Fibroblast of lung (primary cell): Measurements from ENCODE around the gene ATP6V1G2. TPM values are rescaled to one million over a fixed set of nuclear protein-coding genes. Genes with fewer than 3 reads are reported as not detected.

Experiments
- DNase-seq, 2 donors: peaks; one replicate each; pipeline versions ENCODE4 v3.0.0 to v3.0.0-alpha.2; 2010; ENCODE audit warnings: low read depth in 2 of 2
- H2AFZ ChIP-seq: 2 replicates; pipeline ENCODE4 v1.5.1; 2012; ENCODE audit warnings: low read length, control low read depth, inconsistent platforms
- H3K27ac ChIP-seq: 2 replicates; pipeline ENCODE4 v1.5.1; 2011; ENCODE audit warnings: low read length, control low read depth; ENCODE audit not compliant: insufficient read depth
- H3K27me3 ChIP-seq: 2 replicates; pipeline ENCODE4 v1.5.1; 2011; ENCODE audit warnings: mild to moderate bottlenecking, low read length; ENCODE audit not compliant: control insufficient read depth, insufficient read depth
- H3K36me3 ChIP-seq: 2 replicates; pipeline ENCODE4 v1.5.1; 2011; ENCODE audit warnings: low read length; ENCODE audit not compliant: control insufficient read depth, insufficient read depth
- H3K4me1 ChIP-seq: 2 replicates; pipeline ENCODE4 v1.5.1; 2011; ENCODE audit warnings: low read length; ENCODE audit not compliant: control insufficient read depth, insufficient read depth; ENCODE audit errors: extremely low read depth
- H3K4me2 ChIP-seq: 2 replicates; pipeline ENCODE4 v1.5.1; 2011; ENCODE audit warnings: low read length, control low read depth; ENCODE audit not compliant: insufficient read depth; ENCODE audit errors: extremely low read depth
- H3K4me3 ChIP-seq, 4 experiments: fragments of 200-600 bp in 1 of 4; sonication (generic) in 1 of 4; replicated peaks in 1 of 4; 2 replicates each; pipeline ENCODE4 v1.5.1; 2011 to 2016; ENCODE audit warnings: low read length in 4 of 4, low read depth in 3 of 4, mild to moderate bottlenecking in 3 of 4, control low read depth in 2 of 4, inconsistent platforms in 1 of 4, mixed read lengths in 1 of 4; ENCODE audit not compliant: insufficient read depth in 1 of 4; ENCODE audit errors: control extremely low read depth in 1 of 4
- H3K79me2 ChIP-seq: 2 replicates; pipeline ENCODE4 v1.5.1; 2012; ENCODE audit warnings: mild to moderate bottlenecking, low read length, inconsistent platforms; ENCODE audit not compliant: control insufficient read depth, insufficient read depth
- H3K9ac ChIP-seq: 2 replicates; pipeline ENCODE4 v1.5.1; 2011; ENCODE audit warnings: mild to moderate bottlenecking, low read length, control low read depth; ENCODE audit not compliant: insufficient read depth
- H3K9me3 ChIP-seq: 2 replicates; pipeline ENCODE4 v1.5.1; 2012; ENCODE audit warnings: low read depth, low read length; ENCODE audit not compliant: control insufficient read depth, insufficient read depth
- H4K20me1 ChIP-seq: 2 replicates; pipeline ENCODE4 v1.5.1; 2011; ENCODE audit warnings: low read length; ENCODE audit not compliant: control insufficient read depth, insufficient read depth; ENCODE audit errors: extremely low read depth
- CTCF ChIP-seq, 2 donors: IDR thresholded peaks in 1 of 2; conservative IDR thresholded peaks in 1 of 2; 1 replicate in 1 of 2; 2 replicates in 1 of 2; pipeline ENCODE4 v1.5.1; 2011 to 2012; ENCODE audit warnings: low read length in 2 of 2, control low read depth in 1 of 2, inconsistent platforms in 1 of 2, low read depth in 1 of 2, mild to moderate bottlenecking in 1 of 2
- EZH2 ChIP-seq: IDR thresholded peaks from 2 replicates; pipeline ENCODE4 v1.5.1; 2012; ENCODE audit warnings: low read length, control low read depth, mild to moderate bottlenecking; ENCODE audit errors: missing control alignments
- polyA plus RNA-seq, 2 donors: library from polyadenylated mRNA; depleted of rRNA in 1 of 2; stranded (reverse) in 1 of 2; unstranded in 1 of 2; fragments of >200 nt; gene quantifications; 2 replicates each; pipeline ENCODE4 v1.2.1, GENCODE V29; 2011 to 2012; ENCODE audit warnings: missing spikeins in 1 of 2
- total RNA-seq: library from RNA; depleted of rRNA; stranded (reverse); fragments of >200 nt; gene quantifications from 2 replicates; pipeline ENCODE4 v1.2.1, GENCODE V29; 2014

The ATP6V1G2 gene
- total and polyA plus RNA-seq, 2 donors (not counting 1 experiment from before 2014, with no cell fraction given): 11.2 to 16.0 TPM

- no peak overlapping the region for H2AFZ ChIP-seq
- H3K4me1 ChIP-seq: no peaks in the 10 kb centered on the region
- no peak for TF ChIP-seq CTCF (conservative IDR thresholded peaks at IDR 0.05 in 1 of 2, IDR thresholded peaks at IDR 0.05 in 1 of 2; ENCODE audit: low read depth in 1 of 2, low read length in 2 of 2)
- no peak overlapping the region for H3K9ac ChIP-seq
- DNase-seq: no peak
- H3K79me2 ChIP-seq: no peaks in the 10 kb centered on the region
- no peaks in the 10 kb centered on the region for H3K9me3 ChIP-seq
- no peak overlapping the region for H3K4me2 ChIP-seq
- H3K27me3 ChIP-seq: peaks cover 28% of the 10 kb centered on the region
- H3K36me3 ChIP-seq: no peaks in the 10 kb centered on the region
- no peak overlapping the region for H3K4me3 ChIP-seq
- no peak overlapping the region for H3K27ac ChIP-seq
- H4K20me1 ChIP-seq: no peaks in the 10 kb centered on the region
These were observed 31.2 kb upstream of the ATP6V1G2 start for GRCh38 chr6:31577579-31577966.

GRCh38 chr6:31576897-31577578, 30.6 kb upstream of the ATP6V1G2 start:
- Histone ChIP-seq H3K36me3 (no peaks in the 10 kb centered on the region), H2AFZ (no peak overlapping the region), H3K27ac (no peak overlapping the region), H3K9ac (no peak overlapping the region), H4K20me1 (no peaks in the 10 kb centered on the region), H3K4me2 (no peak overlapping the region), H3K79me2 (no peaks in the 10 kb centered on the region), H3K9me3 (no peaks in the 10 kb centered on the region), H3K4me1 (no peaks in the 10 kb centered on the region), H3K4me3 (no peak overlapping the region), H3K27me3 (peaks cover 28% of the 10 kb centered on the region)
- no peak for DNase-seq
- no peak for TF ChIP-seq CTCF (conservative IDR thresholded peaks at IDR 0.05 in 1 of 2, IDR thresholded peaks at IDR 0.05 in 1 of 2; ENCODE audit: low read depth in 1 of 2, low read length in 2 of 2)
- TF ChIP-seq EZH2: peak; percentile 32

GRCh38 chr6:31575952-31576685, 29.7 kb upstream of the ATP6V1G2 start:
- TF ChIP-seq EZH2: no peak
- TF ChIP-seq CTCF (conservative IDR thresholded peaks at IDR 0.05 in 1 of 2, IDR thresholded peaks at IDR 0.05 in 1 of 2; ENCODE audit: low read depth in 1 of 2, low read length in 2 of 2): no peak
- H4K20me1 ChIP-seq: no peaks in the 10 kb centered on the region
- no peaks in the 10 kb centered on the region for H3K9me3 ChIP-seq
- H2AFZ ChIP-seq: no peak overlapping the region
- DNase-seq: no peak
- H3K27ac ChIP-seq: no peak overlapping the region
- H3K9ac ChIP-seq: no peak overlapping the region
- H3K27me3 ChIP-seq: peaks cover 28% of the 10 kb centered on the region
- no peaks in the 10 kb centered on the region for H3K36me3 ChIP-seq
- no peaks in the 10 kb centered on the region for H3K4me1 ChIP-seq
- no peak overlapping the region for H3K4me3 ChIP-seq
- no peak overlapping the region for H3K4me2 ChIP-seq
- no peaks in the 10 kb centered on the region for H3K79me2 ChIP-seq
